HG03280 (cell line): ENCODE data around the gene APOB.

Source experiments
- ATAC-seq: cut with Tn5 transposase; IDR thresholded peaks from one replicate; pipeline ENCODE4 v1.9.1; 2021; ENCODE audit warnings: mild to moderate bottlenecking, moderate library complexity; ENCODE audit not compliant: unreplicated experiment

Gene APOB

GRCh38 chr2:21043744-21044532 lies at the start of gene APOB:
Gene APOB, minus strand, starts transcription at chr2:21044073. Its CDS starts 128 bp downstream, at chr2:21043945.
- no peak for ATAC-seq

DNA sequence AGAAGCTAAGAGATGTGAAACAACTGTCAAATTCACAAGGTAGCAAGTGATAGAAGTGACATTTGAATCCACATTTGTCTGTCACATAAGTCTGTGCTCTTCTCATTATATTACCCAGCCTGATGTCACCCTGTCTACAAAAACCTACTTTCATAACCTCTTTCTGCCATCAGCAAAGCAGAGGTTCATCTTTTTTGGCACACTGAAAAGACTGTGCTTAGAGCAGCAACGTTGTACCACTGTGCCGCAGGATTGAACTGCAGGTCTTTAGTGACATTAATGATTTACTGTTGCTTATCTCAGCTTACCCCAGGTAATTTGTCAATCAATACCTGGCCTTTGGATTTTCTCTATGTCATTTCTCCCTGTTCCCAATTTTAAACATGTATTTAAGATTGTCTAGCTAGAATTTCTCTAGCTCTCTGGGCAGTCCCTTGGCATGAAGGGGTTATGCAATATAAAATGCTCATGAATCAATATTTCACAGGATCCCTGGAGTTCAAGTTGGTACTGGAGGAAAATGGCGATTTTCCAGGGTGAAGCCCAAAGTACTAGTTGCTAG lies 48.5 kb upstream of the APOB start:
- ATAC-seq, result no peak

- ATAC-seq, result no peak
These were observed 40.5 kb upstream of the APOB start for GRCh38 chr2:21084401-21084800.

- ATAC-seq, result no peak
These were observed 39.6 kb upstream of the APOB start for GRCh38 chr2:21083482-21083881.

- no peak for ATAC-seq
These were observed 34.4 kb upstream of the APOB start for GRCh38 chr2:21078296-21078695.

DNA sequence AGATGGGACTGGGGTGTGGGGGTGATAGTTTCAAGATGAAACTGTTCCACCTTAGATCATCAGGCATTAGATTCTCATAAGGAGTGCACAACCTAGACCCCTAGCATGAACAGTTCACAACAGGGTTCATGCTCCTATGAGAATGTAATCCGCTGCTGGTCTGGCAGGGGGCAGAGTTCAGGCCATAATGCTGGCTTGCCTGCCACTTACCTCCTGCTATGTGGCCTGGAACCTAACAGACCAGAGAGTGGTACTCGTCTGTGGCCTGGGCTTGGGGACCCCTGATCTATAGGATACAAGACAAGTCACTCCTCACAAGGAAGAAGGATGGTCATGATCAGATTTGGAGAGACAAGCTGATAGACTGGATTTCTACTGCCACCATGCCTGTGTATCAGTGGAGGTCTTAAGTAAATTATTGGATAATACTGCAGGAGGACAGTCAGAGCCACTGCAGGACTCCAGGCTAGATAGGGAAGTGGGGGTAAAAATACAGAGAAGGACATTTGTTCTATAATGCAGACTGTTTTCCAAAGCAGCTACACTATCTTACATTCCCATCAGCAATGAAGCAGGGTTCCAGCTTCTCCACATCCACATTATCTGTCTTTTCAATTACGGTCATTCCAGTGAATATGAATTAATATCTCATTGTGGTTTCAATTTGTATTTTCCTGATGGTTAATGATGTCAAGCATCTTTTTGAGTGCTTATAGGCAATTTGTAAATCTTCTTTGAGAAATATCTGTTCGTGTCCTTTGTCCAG lies 28.8 kb upstream of the APOB start:
- no peak for ATAC-seq

- no peak for ATAC-seq
These were observed 26.7 kb upstream of the APOB start for GRCh38 chr2:21070341-21071257.

GRCh38 chr2:21069746-21070340 lies 26.0 kb upstream of the APOB start:
- ATAC-seq, result no peak

GRCh38 chr2:21067859-21068537 lies 24.1 kb upstream of the APOB start:
- no peak for ATAC-seq

DNA sequence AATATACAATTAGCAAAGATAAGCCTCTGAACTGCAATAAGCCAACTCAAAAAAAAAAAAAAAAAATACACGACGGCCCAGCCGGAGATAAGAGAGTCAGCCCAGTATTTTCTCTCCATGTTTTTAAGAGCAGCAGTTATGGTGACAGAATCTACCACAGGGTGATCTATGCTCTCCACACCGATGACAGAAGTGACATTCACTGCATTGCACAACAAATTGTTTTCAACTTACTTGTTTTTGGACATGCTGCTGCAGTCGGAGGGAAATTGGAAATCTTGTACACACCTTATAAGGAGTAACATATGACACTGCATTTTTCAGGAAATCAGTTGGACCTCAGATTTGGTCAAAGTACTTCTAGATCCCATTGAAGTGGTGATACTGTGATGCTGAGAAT lies 23.3 kb upstream of the APOB start:
- ATAC-seq, result no peak

GRCh38 chr2:21059885-21060610 lies 16.2 kb upstream of the APOB start:
- no peak for ATAC-seq

GRCh38 chr2:21057097-21057496 lies 13.2 kb upstream of the APOB start:
- ATAC-seq, result no peak

GRCh38 chr2:21055879-21056790 lies 12.3 kb upstream of the APOB start:
- no peak for ATAC-seq

GRCh38 chr2:21055451-21055850 lies 11.6 kb upstream of the APOB start:
- ATAC-seq, result no peak

GRCh38 chr2:21054011-21054410 lies 10.1 kb upstream of the APOB start:
- no peak for ATAC-seq

DNA sequence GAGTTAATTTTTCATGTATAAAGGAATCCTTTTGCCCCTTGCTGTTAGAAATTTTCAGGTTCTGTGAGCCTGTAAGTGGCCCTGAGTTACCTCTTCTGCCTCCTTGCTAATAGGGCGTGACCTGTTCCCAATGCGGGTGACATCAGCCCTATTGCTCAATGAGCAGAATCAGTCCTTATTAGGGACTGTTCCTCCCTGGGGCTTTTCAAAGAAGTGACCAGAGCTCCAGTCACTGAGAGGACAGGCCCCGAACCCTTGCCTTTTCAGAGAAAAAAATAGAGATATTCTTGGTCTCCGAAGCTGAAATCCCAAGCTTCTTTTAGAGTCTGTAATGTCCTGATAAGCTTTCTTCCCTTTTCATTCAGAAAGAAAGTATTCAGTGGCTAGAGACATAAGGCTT lies 8.2 kb upstream of the APOB start:
- no peak for ATAC-seq

DNA sequence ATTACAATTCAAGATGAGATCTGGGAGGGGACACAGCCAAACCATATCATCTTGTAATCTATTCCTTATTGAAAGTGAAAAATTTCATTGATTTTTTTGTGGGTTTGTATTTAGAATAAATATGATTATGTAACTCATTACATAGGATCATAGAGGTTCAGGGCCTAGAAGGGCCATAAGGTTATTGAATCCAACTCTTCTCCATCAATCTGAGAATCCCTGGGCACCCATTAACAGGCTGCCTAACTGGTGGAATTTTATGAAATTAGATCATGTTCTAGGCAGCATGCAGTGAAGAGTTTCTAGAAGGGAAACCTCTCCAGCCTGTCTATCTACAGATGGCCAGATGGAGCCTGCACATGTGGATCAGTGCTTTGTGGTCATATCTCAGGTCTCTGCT lies 6.3 kb upstream of the APOB start:
- ATAC-seq, result no peak
